GM18870 (cell line): ENCODE data around the gene PLEKHG5.
"Not testable (repeated sequence)": the region's sequence is repeated elsewhere in the genome, so short reads cannot be mapped to it uniquely, and the experiment has no call there.

Source experiments
- ATAC-seq: cut with Tn5 transposase; IDR thresholded peaks from one replicate; pipeline ENCODE4 v1.9.1; 2021; ENCODE audit warnings: moderate library complexity; ENCODE audit not compliant: unreplicated experiment

PLEKHG5 gene

GRCh38 chr1:6497215-6497866, 5.9 kb upstream of the PLEKHG5 start:
- ATAC-seq, result no peak

- no peak for ATAC-seq
These were observed 5.4 kb upstream of the PLEKHG5 start for GRCh38 chr1:6496890-6497214.

DNA sequence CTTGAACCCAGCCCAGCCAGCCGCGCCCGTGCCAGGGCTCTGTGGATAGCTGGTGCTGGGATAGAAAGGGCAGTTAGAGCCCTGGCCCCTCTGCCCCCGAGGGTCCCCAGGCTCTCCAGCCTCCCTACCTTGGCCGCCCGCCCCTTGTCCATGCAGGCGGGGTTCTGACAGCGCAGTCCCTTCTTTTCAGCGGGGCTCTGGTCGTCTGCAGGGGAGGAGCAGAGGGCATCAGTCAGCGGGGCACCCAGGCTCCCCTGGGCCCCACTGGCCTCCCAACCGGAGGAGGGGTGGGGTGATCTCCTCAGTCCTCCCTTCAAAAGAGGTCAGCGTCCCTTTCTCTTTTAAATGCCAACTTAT, 4.9 kb upstream of the PLEKHG5 start:
- ATAC-seq, result no peak

DNA sequence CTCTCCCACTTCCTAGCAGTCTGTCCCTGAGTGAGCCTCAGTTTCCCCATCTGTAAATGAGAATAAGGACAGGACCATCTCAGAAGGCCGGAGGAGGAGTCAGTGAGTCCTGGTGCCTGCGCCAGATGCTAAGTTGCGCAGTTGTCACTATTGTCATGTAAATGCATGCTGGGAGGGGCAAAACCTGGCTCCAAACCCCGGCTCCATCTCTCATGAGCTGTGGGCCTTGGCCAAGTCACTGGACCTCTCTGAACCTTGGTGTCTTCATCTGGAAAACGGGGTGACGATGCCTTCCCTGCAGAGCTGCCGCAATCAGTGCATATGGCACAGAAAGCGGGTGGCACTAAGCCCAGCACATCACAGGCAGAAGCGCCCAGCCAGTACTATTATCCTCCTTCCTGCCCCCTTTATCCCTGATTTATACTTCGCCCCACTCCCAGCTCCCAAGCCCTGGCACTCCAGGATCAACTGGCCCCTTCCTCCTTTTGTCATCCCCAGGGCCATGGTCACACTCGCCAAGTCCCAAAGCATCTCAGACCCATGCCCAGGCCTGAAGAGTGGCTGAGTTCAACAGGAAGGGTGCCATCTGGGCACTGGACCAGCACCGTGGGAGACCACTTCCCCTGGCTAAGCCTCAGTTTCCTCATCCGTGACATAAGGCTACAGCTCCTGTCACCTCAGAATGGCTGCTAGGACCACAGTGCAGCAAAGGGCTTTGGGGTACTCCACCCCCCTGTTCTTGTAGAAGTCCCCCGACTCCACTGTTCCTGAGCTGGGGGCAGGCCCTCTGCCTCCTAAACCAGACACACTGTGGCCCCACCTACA, 4.3 kb upstream of the PLEKHG5 start:
- ATAC-seq, result no peak

DNA sequence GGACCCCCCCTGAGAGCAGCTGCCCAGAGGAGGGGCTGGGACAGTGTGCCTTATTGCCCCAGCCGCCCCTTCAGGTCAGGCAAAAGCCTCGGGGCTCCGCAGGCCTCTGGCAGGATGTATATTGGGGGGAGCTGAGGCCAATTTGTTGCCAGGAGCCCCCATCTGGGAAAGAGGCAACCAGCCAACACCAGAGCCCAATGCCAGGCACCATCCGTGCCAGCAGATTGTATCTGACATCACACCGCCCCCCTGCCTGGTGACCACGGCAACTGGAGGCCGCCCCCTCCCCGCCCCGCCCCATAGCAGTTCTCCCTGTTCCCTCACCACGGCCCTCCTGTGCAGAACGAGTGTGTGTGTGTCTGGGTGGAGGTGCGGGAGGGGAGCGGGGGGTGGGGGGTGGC, 3.6 kb upstream of the PLEKHG5 start:
- ATAC-seq, result no peak

GRCh38 chr1:6494627-6495026, 3.2 kb upstream of the PLEKHG5 start:
- no peak for ATAC-seq

GRCh38 chr1:6493834-6494223, 2.4 kb upstream of the PLEKHG5 start:
- ATAC-seq, result not testable (repeated sequence)

- ATAC-seq, result no peak
These were observed 499 bp upstream of the PLEKHG5 start for GRCh38 chr1:6491966-6492365.

DNA sequence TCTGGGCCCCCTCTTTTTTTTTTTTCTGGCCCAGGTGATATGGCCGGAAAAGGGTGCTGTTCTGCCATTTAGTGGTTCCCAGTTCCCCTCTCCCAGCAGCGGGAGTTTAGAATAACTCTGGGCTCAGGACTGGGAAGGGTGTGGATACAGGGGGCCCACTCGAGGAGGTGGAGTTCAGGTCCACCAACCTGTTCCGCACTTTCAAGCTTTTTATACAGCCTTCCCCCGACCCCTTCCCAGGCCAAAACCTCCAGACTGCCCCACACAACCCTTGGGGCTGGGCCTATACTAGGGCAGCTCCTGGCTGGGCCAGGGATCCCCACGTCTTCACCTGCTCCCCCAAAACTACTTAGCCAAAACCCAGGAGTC, 402 bp downstream of the PLEKHG5 start:
- no peak for ATAC-seq

DNA sequence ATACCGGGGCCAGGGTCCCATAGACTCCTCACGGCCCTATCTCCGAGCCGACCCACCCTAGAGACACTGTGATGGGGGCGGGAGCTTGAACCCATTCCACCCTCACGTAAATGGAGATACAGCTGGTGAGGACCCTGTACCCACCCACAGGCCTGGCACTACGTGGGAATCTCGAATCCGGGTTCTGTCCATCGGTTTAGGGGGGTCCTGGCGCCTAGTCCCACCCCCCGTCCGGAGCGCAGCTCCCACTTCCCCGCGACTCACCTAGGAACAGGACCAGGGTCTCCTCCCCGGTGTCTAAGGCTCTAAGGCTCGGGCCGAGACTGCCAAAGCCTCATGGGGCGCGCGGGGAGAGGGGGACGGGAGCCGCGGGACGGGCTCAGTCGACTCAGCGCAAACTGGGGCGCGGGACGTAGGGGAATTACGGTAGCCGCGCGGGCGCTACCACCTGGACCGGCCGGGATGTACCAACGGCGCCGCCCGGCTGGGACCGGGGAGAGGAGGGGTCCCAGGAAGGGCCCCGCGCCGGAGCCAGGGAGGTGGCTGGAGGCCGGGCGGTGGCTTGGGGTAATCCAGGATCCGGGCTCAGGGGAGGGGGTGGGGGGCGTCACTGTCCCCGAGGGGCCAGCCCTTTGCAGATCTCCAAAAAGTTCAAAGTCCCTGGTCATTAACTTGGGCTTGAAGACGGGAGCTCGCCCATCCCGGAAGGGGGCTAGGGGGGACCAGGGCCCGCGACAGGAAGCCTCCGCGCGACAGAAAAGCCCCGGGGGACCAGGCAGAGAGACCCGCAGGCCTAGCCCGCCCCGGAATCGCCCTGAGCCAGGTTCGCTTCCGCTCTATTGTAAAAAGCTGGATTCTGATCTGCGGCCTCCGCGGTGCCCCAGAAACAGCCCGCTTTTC, 1.0 kb downstream of the PLEKHG5 start:
- no peak for ATAC-seq

GRCh38 chr1:6489799-6490180, 1.7 kb downstream of the PLEKHG5 start:
- no peak for ATAC-seq

DNA sequence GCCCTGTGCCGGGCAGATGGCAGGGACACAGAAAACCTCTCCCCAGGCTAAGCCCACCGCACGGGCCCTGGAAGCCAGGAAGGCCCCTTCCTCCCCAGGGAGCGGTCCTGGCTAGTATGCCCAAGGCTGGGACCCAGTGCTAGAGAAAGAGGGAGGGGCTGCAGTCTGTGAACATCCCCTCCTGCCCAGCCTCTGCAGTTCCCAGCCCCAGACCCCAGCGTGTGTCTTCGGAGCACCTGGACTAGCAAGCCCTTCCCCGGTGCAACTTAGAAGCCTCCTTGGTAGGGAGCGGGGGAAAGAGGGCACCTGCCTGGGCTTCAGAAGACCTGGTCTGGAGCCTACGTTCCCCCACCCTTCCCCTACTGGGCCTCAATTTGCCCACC, 2.1 kb downstream of the PLEKHG5 start:
- ATAC-seq, result no peak

DNA sequence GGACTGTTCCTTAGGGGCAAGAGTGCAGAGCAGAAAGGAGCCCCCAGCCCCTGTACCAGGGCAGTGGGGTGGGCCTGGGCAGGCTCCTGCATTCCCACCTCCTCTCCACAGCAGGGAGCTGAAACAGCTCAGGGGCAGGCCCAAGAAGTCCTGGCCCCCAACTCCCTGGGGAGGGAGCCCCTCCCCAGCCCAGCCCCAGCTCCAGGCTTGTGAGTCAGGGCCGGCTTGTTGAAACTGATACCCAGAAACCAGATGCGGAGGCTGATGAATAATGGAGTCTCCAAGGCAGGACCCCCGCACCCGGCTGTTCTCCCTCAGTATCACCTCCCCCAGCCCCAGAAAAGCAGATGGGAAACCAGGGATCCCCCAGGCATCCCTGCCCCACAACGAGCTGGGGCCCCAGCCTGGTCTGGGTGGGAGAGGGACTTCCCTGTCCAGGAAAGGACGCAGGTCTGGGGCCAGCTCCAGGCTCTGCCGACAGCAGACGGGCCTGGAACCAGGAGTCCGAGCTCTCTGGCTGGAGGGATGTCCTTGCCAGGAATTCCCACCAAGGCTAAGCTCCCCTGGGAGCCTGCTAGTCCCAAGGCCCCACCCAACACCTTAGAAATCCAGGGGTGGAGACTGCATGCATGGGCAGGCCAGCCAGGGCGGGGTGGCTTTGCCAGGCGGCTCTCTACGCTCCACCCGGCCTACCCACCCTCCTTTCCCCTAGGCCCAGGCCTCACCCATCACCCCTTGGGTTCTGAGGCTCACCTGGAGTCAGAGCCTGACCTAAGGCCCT, 2.7 kb downstream of the PLEKHG5 start:
- no peak for ATAC-seq

DNA sequence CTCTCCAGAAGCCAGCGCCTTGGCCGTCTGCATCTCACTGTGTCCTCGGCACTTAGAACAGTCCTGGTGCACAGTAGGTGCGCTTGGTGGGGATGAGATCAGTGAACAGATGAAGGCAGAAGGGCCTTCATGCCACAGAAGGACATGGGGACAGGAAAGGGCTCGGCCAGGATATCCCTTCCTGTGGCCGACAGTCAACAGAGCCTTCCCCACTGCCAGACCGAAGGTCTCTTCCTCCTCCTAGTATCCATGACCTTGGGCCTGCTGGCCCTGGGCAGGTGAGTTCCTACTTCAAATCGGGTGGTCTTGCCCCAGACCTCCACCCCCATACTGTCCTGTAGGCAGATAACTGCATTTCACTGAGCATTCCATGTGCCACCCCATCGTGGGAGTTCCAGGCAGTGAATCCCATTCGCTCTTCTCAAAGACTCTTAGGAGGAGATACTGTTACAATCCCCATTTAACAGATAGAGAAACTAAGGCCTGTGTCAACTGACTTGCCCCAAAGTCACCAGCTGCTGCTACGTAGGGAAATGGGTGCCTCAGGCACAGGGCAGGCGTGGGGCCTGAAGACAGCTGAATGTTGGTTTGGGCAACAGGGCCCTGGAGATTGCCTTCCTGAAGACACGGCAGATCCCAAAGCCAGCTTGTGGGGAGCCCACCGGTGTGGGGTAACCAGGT, 3.5 kb downstream of the PLEKHG5 start:
- ATAC-seq, result no peak

DNA sequence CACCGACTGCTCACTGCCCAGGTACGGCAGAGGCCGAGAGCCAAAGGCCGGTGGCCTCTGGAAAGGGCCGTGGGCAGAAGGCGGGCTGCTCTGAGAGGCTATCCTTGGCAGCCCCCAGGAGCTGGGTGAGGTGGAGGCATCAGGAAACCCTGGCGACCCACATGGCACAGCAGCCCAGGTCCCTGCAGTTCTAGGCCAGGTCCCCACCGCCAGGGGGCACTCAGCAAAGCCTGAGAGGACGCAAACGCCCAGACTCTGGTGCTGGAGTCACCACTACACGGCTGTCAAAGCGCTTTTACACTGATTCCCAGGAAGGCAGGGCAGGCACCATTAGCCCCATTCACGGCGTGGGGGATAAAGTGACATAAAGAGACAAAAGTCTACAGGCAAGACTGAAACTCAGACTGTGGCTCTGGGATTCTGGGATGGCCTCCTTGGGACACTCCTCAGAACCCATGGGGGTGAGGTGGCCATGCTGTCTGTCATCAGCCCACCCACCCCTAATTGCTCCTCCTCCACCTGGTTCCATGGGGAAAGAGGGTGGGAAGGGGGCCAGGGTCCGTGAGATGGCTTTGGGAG, 4.9 kb downstream of the PLEKHG5 start:
- no peak for ATAC-seq

GRCh38 chr1:6485168-6486101, 6.0 kb downstream of the PLEKHG5 start:
- ATAC-seq, result no peak

DNA sequence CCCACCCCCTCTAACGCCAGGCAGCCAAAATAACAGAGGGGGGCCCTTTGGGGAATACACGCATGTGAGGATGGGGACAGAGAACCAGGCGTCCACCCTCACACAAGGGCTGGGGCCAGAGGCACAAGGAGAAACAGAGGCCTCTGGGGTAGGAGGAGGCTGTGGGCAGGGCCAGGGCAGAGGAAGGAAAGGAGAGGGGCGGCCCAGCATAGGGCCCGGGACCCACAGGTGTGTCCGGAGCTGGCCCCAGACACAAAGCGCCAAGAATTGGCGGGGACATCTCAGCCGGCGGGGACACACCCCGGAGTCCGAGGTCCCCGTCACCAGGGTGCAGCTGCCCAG, 6.7 kb downstream of the PLEKHG5 start:
- ATAC-seq, result no peak

- no peak for ATAC-seq
These were observed 7.7 kb downstream of the PLEKHG5 start for GRCh38 chr1:6483761-6484117.

GRCh38 chr1:6483017-6483760, 8.3 kb downstream of the PLEKHG5 start:
- ATAC-seq, result no peak
